Neural progenitor cell (in vitro differentiated cells): Measurements from ENCODE around the gene TET2.

Source experiments
- CTCF ChIP-seq: fragments of 200-600 bp; sonication (generic); IDR thresholded peaks from 2 replicates; pipeline ENCODE4 v1.5.1; 2017; ENCODE audit warnings: antibody characterized with exemption, mild to moderate bottlenecking
- EZH2 ChIP-seq: fragments of 200-600 bp; sonication (generic); IDR thresholded peaks from 2 replicates; pipeline ENCODE4 v1.6.1; 2017; ENCODE audit warnings: antibody characterized with exemption, mild to moderate bottlenecking, moderate library complexity
- EZH2phosphoT487 ChIP-seq: fragments of 200-600 bp; sonication (generic); IDR thresholded peaks from 2 replicates; pipeline ENCODE4 v1.6.1; 2017; ENCODE audit warnings: antibody characterized with exemption

- TF ChIP-seq CTCF (no peak), EZH2 (no peak), EZH2phosphoT487 (no peak)
Measured at GRCh38 chr4:105277702-105278101, 131.0 kb downstream of the TET2 start.
